IPS DF 4.7 (cell line): Measurements from ENCODE around the gene NRXN3.
"Not testable (repeated sequence)": the region's sequence is repeated elsewhere in the genome, so short reads cannot be mapped to it uniquely, and the experiment has no call there.

Experiments used
- DNase-seq: peaks from one replicate; pipeline ENCODE4 v3.0.0-alpha.2; 2013; ENCODE audit warnings: low spot score; ENCODE audit errors: extremely low read depth

NRXN3 gene

DNA sequence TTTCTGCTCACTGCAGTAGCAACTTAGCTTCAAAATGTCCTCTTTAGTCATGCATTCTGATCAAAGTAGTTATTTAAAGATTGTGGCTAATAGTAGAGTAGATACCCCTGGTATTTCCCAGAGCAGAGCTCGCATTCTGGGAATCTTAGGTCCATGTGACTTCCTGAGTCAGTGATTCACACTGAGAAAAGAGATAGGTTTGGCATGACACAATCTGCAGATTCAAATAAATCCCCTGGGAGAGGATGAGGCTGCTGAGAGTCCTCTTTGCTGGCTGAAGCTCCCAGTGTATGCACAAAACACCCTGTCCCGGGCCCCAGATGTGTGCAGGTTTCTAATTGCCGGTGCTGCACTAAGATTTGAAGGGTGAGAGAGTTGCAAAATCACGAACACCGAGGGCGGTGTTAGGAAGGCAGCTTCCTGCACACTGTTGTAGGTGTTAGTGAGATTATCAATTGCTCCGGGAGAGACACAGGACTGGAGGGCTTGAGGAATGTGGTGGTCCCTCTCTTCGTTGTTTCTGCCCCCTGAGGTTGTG, 233.2 kb downstream of the NRXN3 start:
- no peak for DNase-seq

DNA sequence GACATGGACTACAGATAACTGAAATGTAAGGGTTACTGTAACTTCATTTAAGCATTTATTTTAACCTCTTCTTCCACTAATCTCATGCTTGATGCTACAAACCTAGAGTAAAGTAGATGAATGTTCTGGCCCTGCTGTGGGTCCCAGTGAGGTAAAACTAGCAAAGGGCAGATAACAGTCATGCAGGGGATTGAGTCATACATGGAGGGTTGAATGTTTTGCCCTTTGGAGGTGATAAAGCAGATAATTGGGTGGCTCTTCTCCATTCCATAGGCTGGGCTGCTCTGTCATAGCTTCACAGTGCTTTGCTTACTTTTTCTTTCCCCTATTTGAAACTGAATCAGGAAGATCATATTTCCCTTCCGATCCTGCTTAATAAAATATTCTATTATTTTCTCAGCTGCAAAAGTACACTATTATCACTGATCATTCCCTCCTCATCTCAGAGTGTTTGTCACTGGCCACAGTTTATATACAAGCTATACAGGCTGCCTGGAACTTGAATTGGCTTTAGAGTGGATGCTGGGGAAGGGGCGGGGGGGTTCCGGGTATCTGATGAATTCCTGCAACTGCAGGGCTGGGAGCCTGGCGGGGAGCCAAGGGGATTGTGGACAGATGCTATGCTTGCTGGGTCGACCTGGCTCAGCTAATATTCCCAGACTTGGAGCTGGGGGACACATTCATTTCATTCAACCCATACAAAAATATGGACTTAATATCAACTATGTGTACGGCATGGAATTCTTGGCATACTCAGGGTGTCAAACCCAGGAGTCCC, 235.1 kb downstream of the NRXN3 start:
- DNase-seq = no peak

GRCh38 chr14:78412475-78412874, 242.3 kb downstream of the NRXN3 start:
- DNase-seq = no peak

- DNase-seq = no peak
Observed at GRCh38 chr14:78414172-78414571, 244.0 kb downstream of the NRXN3 start.

GRCh38 chr14:78417532-78417931, 247.4 kb downstream of the NRXN3 start:
- DNase-seq = no peak

DNA sequence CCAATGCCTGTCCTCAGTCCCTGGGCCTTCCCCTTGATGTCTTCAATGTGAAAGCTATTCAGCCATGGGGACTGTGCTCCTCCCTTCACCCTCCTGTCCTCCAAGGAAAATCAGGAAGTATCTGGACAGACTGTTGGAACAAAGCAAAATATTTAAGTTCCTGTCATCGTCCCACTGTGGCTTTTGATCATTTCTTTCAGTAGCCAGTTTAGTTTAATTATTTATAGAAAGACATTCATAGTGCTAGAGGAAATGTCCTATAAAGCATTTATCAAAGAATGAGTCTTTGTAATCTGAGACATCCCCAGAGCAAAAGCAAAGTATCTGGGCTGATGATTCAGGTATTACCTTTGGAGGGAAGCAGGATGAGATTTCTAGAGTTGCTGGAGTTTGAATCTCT, 254.1 kb downstream of the NRXN3 start:
- DNase-seq = no peak

GRCh38 chr14:78425330-78425729, 255.2 kb downstream of the NRXN3 start:
- no peak for DNase-seq

GRCh38 chr14:78425782-78426181, 255.6 kb downstream of the NRXN3 start:
- no peak for DNase-seq

- DNase-seq = no peak
Observed at GRCh38 chr14:78432046-78432445, 261.9 kb downstream of the NRXN3 start.

- DNase-seq = not testable (repeated sequence)
Observed at GRCh38 chr14:78437448-78437847, 267.3 kb downstream of the NRXN3 start.

DNA sequence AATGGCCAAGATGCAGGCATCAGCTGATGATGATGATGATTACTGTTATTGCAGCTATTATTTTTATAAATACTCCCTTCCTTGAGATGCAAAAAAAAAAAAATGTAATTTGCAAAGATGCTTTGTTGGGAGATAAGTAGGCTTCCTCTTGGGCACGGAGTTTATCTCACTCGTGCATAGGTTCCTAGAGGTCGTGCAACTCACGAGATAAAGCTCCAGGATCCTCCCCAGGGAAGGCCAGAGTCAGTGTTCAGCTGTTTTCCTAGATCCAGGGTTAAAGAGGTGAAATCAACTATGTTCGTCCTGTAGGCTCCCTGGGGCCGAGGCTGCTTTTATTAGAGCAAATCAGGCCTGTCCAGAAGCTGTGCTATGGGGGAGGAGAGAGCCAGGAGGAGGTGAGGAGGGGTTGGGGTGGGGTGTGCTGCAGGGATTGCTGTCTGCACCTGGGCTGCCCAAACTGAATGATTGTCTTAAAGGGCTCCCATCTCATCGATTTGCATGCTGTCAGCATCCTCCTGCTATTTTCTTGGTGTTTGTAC, 270.3 kb downstream of the NRXN3 start:
- DNase-seq = no peak

DNA sequence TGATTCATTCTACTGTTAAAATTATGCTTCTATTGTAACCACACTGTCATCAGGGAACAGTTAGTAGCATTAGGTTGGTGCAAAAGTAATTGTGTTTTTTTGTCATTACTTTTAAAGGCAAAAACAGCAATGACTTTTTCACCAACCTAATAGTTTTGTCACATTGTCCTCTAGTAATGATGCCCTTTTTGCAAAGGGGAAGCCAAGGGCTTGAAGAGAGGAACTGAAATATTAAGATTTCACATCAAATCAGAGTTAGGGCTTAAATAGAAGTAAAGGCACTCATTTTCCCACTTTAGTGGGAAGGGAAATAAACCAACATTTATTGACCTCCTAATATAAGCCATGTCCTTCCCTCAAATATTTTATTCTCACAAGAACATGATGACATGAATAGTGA, 273.7 kb downstream of the NRXN3 start:
- DNase-seq = no peak

DNA sequence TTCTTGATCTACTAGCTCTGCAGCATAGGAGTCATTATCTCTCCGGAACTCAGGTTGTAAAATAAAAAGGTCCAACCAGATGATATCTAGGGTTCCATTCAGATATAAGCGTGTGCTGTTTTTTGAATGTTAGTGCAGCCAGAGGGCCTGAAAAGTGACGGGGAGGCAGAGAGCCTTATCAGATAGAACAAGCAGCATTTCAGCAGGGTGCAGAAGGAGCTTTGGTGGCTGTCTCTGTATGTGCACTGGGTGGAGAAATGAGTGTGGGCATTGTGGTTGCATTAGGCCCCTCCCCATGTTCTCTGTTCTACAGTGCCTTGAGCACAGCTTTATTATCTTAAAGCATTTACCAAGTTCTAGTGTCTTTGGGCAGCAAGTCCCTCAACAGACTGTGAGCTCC, 275.1 kb downstream of the NRXN3 start:
- no peak for DNase-seq

DNA sequence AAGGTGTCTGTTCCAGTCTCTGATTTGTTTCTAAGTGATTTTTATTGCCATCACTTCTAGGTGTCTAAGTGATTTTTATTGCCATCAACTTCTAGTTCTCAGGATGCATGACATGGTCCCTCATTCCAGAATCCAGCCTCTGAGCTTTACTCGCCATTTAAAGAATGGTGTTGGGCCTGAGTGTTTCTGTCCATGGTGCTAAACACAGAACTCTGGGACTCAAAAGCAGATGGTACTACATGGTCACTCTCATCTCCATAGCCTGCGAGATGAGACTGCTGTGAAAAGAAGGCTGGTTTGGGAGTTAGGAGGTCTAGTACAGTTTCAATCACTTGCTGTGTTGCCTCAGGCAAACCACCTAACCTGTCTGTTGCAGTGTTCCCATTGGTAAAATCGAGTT, 276.6 kb downstream of the NRXN3 start:
- DNase-seq = peak; percentile 11

- DNase-seq = peak; percentile 72
Observed at GRCh38 chr14:78448164-78449094, 278.3 kb downstream of the NRXN3 start.

DNA sequence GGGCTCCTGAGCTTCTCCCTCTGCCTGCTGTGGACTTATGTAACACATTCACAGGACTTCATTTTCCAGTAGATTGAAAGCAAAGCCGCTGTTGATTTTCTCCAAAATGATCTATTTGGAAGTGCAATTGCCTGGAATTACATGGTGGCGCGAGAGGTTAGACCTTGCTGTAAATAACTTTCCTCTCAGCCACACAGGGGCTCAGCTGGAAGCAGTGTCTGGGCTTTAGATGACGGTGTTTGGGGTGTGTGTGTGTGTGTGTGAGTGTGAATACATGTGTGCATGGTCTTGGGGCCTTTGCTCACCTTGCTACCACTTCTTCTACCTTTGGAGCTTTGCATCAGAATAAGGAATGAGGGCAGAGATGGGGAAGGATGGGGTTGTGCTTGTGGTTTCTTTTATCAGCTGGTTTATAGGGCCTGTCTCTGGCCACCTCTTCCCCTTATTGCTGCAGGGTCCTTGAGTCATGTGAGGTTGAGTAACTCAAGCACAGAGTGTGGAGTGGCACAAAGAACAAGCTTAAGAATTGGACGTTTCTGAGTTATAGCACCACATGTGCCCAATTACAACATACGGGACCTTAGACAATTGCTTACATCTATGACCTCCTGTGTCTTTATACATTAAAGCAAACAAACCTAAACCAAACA, 280.6 kb downstream of the NRXN3 start:
- no peak for DNase-seq

GRCh38 chr14:78451319-78451695, 281.1 kb downstream of the NRXN3 start:
- no peak for DNase-seq

DNA sequence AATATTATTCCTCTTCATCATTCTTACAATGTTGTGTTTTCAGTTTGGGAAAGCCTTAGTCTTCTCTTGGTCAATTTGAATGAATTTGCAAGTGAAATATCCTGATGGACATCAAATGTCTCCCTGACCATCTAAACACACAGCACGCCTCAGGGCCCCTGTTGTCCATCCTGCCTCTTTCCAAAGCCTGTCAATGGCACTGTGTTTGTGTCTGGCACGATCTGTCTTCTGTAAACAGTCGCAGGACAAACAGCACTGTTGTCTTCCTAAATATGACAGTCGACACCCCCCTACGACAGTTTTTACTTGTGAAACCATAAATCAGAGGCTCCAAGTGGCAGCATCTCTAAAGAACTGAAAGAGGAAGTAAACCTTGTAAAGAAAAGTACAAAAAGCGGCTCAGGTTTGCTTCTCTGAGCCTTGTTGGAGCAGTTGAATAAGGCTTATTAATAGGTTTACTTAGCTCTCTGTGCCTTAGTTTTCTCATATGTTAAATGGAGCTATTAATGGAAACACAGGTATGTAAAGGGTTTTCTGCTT, 285.8 kb downstream of the NRXN3 start:
- no peak for DNase-seq

DNA sequence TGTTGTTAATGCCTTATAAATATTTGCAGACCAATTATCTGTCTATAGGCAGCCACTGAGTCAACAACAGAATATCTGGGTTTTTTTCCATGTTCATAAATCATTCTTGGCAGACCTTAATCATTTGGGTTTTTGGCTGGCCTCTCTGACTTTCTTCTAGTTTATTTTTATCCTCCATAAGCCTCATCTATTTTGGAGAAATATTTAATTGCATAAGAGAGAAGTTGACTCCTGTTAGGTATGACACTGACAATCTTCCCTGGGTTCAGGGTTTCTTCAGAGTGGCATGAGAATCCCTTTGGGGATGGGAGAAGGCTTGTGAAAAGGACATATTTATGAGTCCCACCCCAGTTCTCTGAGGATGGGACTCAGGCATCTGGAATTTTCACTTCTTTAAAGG, 299.8 kb downstream of the NRXN3 start:
- no peak for DNase-seq

- no peak for DNase-seq
Observed at GRCh38 chr14:78479127-78479780, 309.1 kb downstream of the NRXN3 start.

DNA sequence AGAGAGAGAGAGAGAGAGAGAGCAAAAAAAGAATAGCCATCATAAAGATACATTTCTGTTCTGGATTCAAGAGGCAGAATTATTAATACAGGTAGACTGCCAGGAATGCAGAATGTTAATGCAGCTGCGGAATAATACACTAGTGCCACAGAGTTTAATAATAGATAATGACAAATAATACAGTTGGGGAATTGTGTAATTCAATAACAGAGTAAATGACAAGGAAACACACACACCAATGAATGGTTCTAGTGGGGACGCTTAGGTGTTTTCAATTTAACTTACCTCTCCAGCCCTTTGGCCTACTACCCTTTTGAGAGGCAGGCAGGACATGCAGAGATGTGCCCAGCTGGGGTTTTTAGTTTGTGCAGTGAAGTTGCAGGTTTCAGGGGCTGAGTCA, 313.9 kb downstream of the NRXN3 start:
- DNase-seq = no peak
